Fibroblast of the aortic adventitia (primary cell): ENCODE results near the gene SPHKAP. TPM values are rescaled to one million over a fixed set of nuclear protein-coding genes. Genes with fewer than 3 reads are reported as not detected.

ENCODE experiments used
- DNase-seq: peaks from one replicate; pipeline ENCODE4 v3.0.0-alpha.2; 2010; ENCODE audit warnings: low read depth
- H3K4me3 ChIP-seq: 2 replicates; pipeline ENCODE4 v1.5.1; 2011; ENCODE audit warnings: low read depth, mild to moderate bottlenecking, control low read depth, low read length, moderate library complexity
- CTCF ChIP-seq: IDR thresholded peaks from 2 replicates; pipeline ENCODE4 v1.5.1; 2011; ENCODE audit warnings: mild to moderate bottlenecking, low read length, control low read depth, inconsistent platforms; ENCODE audit not compliant: insufficient read depth
- total RNA-seq: library from RNA; depleted of rRNA; stranded (reverse); fragments of >200 nt; gene quantifications from 2 replicates; pipeline ENCODE4 v1.2.3, GENCODE V29; 2012; ENCODE audit warnings: low replicate concordance

The SPHKAP gene
- total RNA-seq, 1 donor = 0.09 TPM

GRCh38 chr2:228064024-228064423, 117.5 kb downstream of the SPHKAP start:
- no peak overlapping the region for H3K4me3 ChIP-seq
- no peak for TF ChIP-seq CTCF
- DNase-seq = no peak

- no peak overlapping the region for H3K4me3 ChIP-seq
- no peak for DNase-seq
- TF ChIP-seq CTCF = no peak
Measured at GRCh38 chr2:228063558-228063957, 117.9 kb downstream of the SPHKAP start.

- DNase-seq = no peak
- no peak for TF ChIP-seq CTCF
Measured at GRCh38 chr2:228059735-228060134, 121.8 kb downstream of the SPHKAP start.

GRCh38 chr2:228056293-228057097, 125.0 kb downstream of the SPHKAP start:
- H3K4me3 ChIP-seq = no peak overlapping the region
- DNase-seq = peak; percentile 5
- TF ChIP-seq CTCF = no peak

More at GRCh38 chr2:228059735-228060134, 121.8 kb downstream of the SPHKAP start:
- no peak overlapping the region for H3K4me3 ChIP-seq

- peak; percentile 70 for DNase-seq
- H3K4me3 ChIP-seq = no peak overlapping the region
- TF ChIP-seq CTCF = peak; percentile 79
Measured at GRCh38 chr2:228048838-228049490, 132.5 kb downstream of the SPHKAP start.

- TF ChIP-seq CTCF = no peak
- DNase-seq = no peak
- H3K4me3 ChIP-seq = no peak overlapping the region
Measured at GRCh38 chr2:228040995-228041394, 140.5 kb downstream of the SPHKAP start.
